ENCODE measurements around the gene CENPN. TPM values are rescaled to one million over a fixed set of nuclear protein-coding genes. Genes with fewer than 3 reads are reported as not detected.

The CENPN gene
- total and polyA plus RNA-seq, 7 donors = 3.8 to 12.1 (median 5.3) TPM

GRCh38 chr16:80997964-80998620 lies 8.9 kb upstream of the CENPN start:
- 89 to 93% methylated on average over 7 of the region's 7 CpGs for WGBS, 2 donors
- H3K4me3 ChIP-seq = peak overlapping the region in 1 of 4 donors; percentile 20
- H3K9me3 ChIP-seq = no peaks in the 10 kb centered on the region
- peaks cover 0 to 16% (median 6%) of the 10 kb centered on the region in 4 donors for H3K4me1 ChIP-seq
- no peak overlapping the region for H3K27ac ChIP-seq
- TF ChIP-seq EP300 (IDR thresholded peaks at IDR 0.05) (no peak), POLR2AphosphoS5 (IDR thresholded peaks at IDR 0.05) (no peak), POLR2A (IDR thresholded peaks at IDR 0.05) (no peak), CTCF (IDR thresholded peaks at IDR 0.05) (no peak)
- no peaks in the 10 kb centered on the region for H3K36me3 ChIP-seq
- intact Hi-C loops (cut with DNase I) = no loop called here
- DNase-seq = no peak
- H3K27me3 ChIP-seq = no peaks in the 10 kb centered on the region

GRCh38 chr16:81000873-81001272 lies 6.1 kb upstream of the CENPN start:
- H3K27me3 ChIP-seq = no peaks in the 10 kb centered on the region
- no peaks in the 10 kb centered on the region for H3K36me3 ChIP-seq
- WGBS, 2 donors = 94 to 97% methylated on average over 3 of the region's 3 CpGs
- intact Hi-C loops (cut with DNase I) = no loop called here
- no peak overlapping the region for H3K4me3 ChIP-seq
- no peak overlapping the region for H3K27ac ChIP-seq
- H3K9me3 ChIP-seq = no peaks in the 10 kb centered on the region
- H3K4me1 ChIP-seq = peaks cover 0 to 33% (median 26%) of the 10 kb centered on the region in 4 donors
- no peak for DNase-seq
- TF ChIP-seq POLR2A (IDR thresholded peaks at IDR 0.05) (no peak), CTCF (IDR thresholded peaks at IDR 0.05) (no peak), POLR2AphosphoS5 (IDR thresholded peaks at IDR 0.05) (no peak), EP300 (IDR thresholded peaks at IDR 0.05) (no peak)

GRCh38 chr16:81001330-81001729 lies 5.7 kb upstream of the CENPN start:
- WGBS, 2 donors = 29 to 61% methylated on average over 5 of the region's 5 CpGs
- no peak for DNase-seq
- H3K9me3 ChIP-seq = no peaks in the 10 kb centered on the region

GRCh38 chr16:81003064-81003463 lies 4.0 kb upstream of the CENPN start:
- Histone ChIP-seq H3K9me3 (no peaks in the 10 kb centered on the region), H3K36me3 (no peaks in the 10 kb centered on the region), H3K27ac (no peak overlapping the region), H3K27me3 (no peaks in the 10 kb centered on the region), H3K4me1 (peaks cover 0 to 24% (median 22%) of the 10 kb centered on the region in 4 donors), H3K4me3 (no peak overlapping the region)
- no peak for DNase-seq
- 80 to 83% methylated on average over 4 of the region's 4 CpGs for WGBS, 2 donors
- no peak for TF ChIP-seq POLR2A (IDR thresholded peaks at IDR 0.05)
- intact Hi-C loops (cut with DNase I) = no loop called here

More at GRCh38 chr16:81001330-81001729, 5.7 kb upstream of the CENPN start:
- no peaks in the 10 kb centered on the region for H3K36me3 ChIP-seq
- H3K27me3 ChIP-seq = no peaks in the 10 kb centered on the region
- no peak overlapping the region for H3K27ac ChIP-seq
- TF ChIP-seq EP300 (IDR thresholded peaks at IDR 0.05) (no peak), CTCF (IDR thresholded peaks at IDR 0.05) (no peak), POLR2AphosphoS5 (IDR thresholded peaks at IDR 0.05) (no peak), POLR2A (IDR thresholded peaks at IDR 0.05) (no peak)
- H3K4me1 ChIP-seq = peaks cover 0 to 34% (median 26%) of the 10 kb centered on the region in 4 donors
- no peak overlapping the region for H3K4me3 ChIP-seq
- intact Hi-C loops (cut with DNase I) = no loop called here

- WGBS, 2 donors = 62 to 67% methylated on average over 11 of the region's 11 CpGs
- H3K27me3 ChIP-seq = no peaks in the 10 kb centered on the region
- peak overlapping the region; percentile 39 to 98 (median 48) for H3K27ac ChIP-seq
- peak overlapping the region in 2 of 4 donors; percentile 24 to 25 for H3K4me3 ChIP-seq
- DNase-seq = no peak
- TF ChIP-seq CTCF (IDR thresholded peaks at IDR 0.05) (no peak), POLR2A (IDR thresholded peaks at IDR 0.05) (no peak), POLR2AphosphoS5 (IDR thresholded peaks at IDR 0.05) (no peak), EP300 (IDR thresholded peaks at IDR 0.05) (no peak)
- no peaks in the 10 kb centered on the region for H3K36me3 ChIP-seq
- no peaks in the 10 kb centered on the region for H3K9me3 ChIP-seq
- intact Hi-C loops (cut with DNase I) = no loop called here
- peaks cover 0 to 29% (median 22%) of the 10 kb centered on the region in 4 donors for H3K4me1 ChIP-seq
Observed at GRCh38 chr16:81003610-81004460, 3.2 kb upstream of the CENPN start.
